ENCODE data around the gene CPNE5.

CPNE5 gene

GRCh38 chr6:36743032-36743431 is 96.2 kb downstream of the CPNE5 start:
- no peak overlapping the region for H3K4me3 ChIP-seq (ENCODE audit: low read depth, low read length)
- H2AFZ ChIP-seq (ENCODE audit: low read length, unreplicated experiment) = no peak overlapping the region
- H3K4me1 ChIP-seq (ENCODE audit: control insufficient read depth, insufficient read depth, low read length, unreplicated experiment) = peaks cover 12% of the 10 kb centered on the region
- no peaks in the 10 kb centered on the region for H3K79me2 ChIP-seq (ENCODE audit: control insufficient read depth, insufficient read depth, low read length, unreplicated experiment)
- H3K27me3 ChIP-seq (ENCODE audit: insufficient read depth, low read length) = no peaks in the 10 kb centered on the region
- H3K27ac ChIP-seq (ENCODE audit: low read depth, low read length) = no peak overlapping the region
- H3K36me3 ChIP-seq (ENCODE audit: insufficient read depth, low read length) = no peaks in the 10 kb centered on the region

GRCh38 chr6:36742146-36742545 is 97.1 kb downstream of the CPNE5 start:
- H3K4me1 ChIP-seq (ENCODE audit: control insufficient read depth, insufficient read depth, low read length, unreplicated experiment) = peaks cover 12% of the 10 kb centered on the region
- no peak overlapping the region for H3K4me3 ChIP-seq (ENCODE audit: low read depth, low read length)

GRCh38 chr6:36740818-36741179 is 98.4 kb downstream of the CPNE5 start:
- Histone ChIP-seq H3K4me3 (ENCODE audit: low read depth, low read length) (no peak overlapping the region), H3K27ac (ENCODE audit: low read depth, low read length) (no peak overlapping the region)

More at GRCh38 chr6:36742146-36742545, 97.1 kb downstream of the CPNE5 start:
- H3K27me3 ChIP-seq (ENCODE audit: insufficient read depth, low read length) = no peaks in the 10 kb centered on the region
- no peak overlapping the region for H3K27ac ChIP-seq (ENCODE audit: low read depth, low read length)
- H3K36me3 ChIP-seq (ENCODE audit: insufficient read depth, low read length) = no peaks in the 10 kb centered on the region
- no peak overlapping the region for H2AFZ ChIP-seq (ENCODE audit: low read length, unreplicated experiment)
- H3K79me2 ChIP-seq (ENCODE audit: control insufficient read depth, insufficient read depth, low read length, unreplicated experiment) = no peaks in the 10 kb centered on the region

GRCh38 chr6:36739947-36740817 is 99.1 kb downstream of the CPNE5 start:
- Histone ChIP-seq H3K4me3 (ENCODE audit: low read depth, low read length) (no peak overlapping the region), H3K4me1 (ENCODE audit: control insufficient read depth, insufficient read depth, low read length, unreplicated experiment) (peaks cover 25% of the 10 kb centered on the region), H3K27ac (ENCODE audit: low read depth, low read length) (no peak overlapping the region), H2AFZ (ENCODE audit: low read length, unreplicated experiment) (no peak overlapping the region), H3K79me2 (ENCODE audit: control insufficient read depth, insufficient read depth, low read length, unreplicated experiment) (no peaks in the 10 kb centered on the region), H3K36me3 (ENCODE audit: insufficient read depth, low read length) (no peaks in the 10 kb centered on the region), H3K27me3 (ENCODE audit: insufficient read depth, low read length) (no peaks in the 10 kb centered on the region)

More at GRCh38 chr6:36740818-36741179, 98.4 kb downstream of the CPNE5 start:
- Histone ChIP-seq H3K79me2 (ENCODE audit: control insufficient read depth, insufficient read depth, low read length, unreplicated experiment) (no peaks in the 10 kb centered on the region), H2AFZ (ENCODE audit: low read length, unreplicated experiment) (no peak overlapping the region), H3K27me3 (ENCODE audit: insufficient read depth, low read length) (no peaks in the 10 kb centered on the region), H3K36me3 (ENCODE audit: insufficient read depth, low read length) (no peaks in the 10 kb centered on the region), H3K4me1 (ENCODE audit: control insufficient read depth, insufficient read depth, low read length, unreplicated experiment) (peaks cover 19% of the 10 kb centered on the region)

- no peaks in the 10 kb centered on the region for H3K27me3 ChIP-seq (ENCODE audit: insufficient read depth, low read length)
- no peak overlapping the region for H2AFZ ChIP-seq (ENCODE audit: low read length, unreplicated experiment)
- H3K36me3 ChIP-seq (ENCODE audit: insufficient read depth, low read length) = no peaks in the 10 kb centered on the region
- no peaks in the 10 kb centered on the region for H3K79me2 ChIP-seq (ENCODE audit: control insufficient read depth, insufficient read depth, low read length, unreplicated experiment)
- peaks cover 33% of the 10 kb centered on the region for H3K4me1 ChIP-seq (ENCODE audit: control insufficient read depth, insufficient read depth, low read length, unreplicated experiment)
- H3K4me3 ChIP-seq (ENCODE audit: low read depth, low read length) = no peak overlapping the region
- no peak overlapping the region for H3K27ac ChIP-seq (ENCODE audit: low read depth, low read length)
Measured at GRCh38 chr6:36738108-36738507, 101.1 kb downstream of the CPNE5 start.

GRCh38 chr6:36737043-36737785 is 102.0 kb downstream of the CPNE5 start:
- Histone ChIP-seq H3K27ac (ENCODE audit: low read depth, low read length) (no peak overlapping the region), H3K4me3 (ENCODE audit: low read depth, low read length) (no peak overlapping the region), H2AFZ (ENCODE audit: low read length, unreplicated experiment) (no peak overlapping the region), H3K4me1 (ENCODE audit: control insufficient read depth, insufficient read depth, low read length, unreplicated experiment) (peaks cover 33% of the 10 kb centered on the region), H3K79me2 (ENCODE audit: control insufficient read depth, insufficient read depth, low read length, unreplicated experiment) (no peaks in the 10 kb centered on the region), H3K36me3 (ENCODE audit: insufficient read depth, low read length) (no peaks in the 10 kb centered on the region), H3K27me3 (ENCODE audit: insufficient read depth, low read length) (no peaks in the 10 kb centered on the region)

GRCh38 chr6:36735110-36736071 is 103.9 kb downstream of the CPNE5 start:
- H3K27ac ChIP-seq (ENCODE audit: low read depth, low read length) = peak overlapping the region; percentile 67
- peak overlapping the region; percentile 55 for H3K4me3 ChIP-seq (ENCODE audit: low read depth, low read length)
- no peaks in the 10 kb centered on the region for H3K27me3 ChIP-seq (ENCODE audit: insufficient read depth, low read length)
- H3K79me2 ChIP-seq (ENCODE audit: control insufficient read depth, insufficient read depth, low read length, unreplicated experiment) = no peaks in the 10 kb centered on the region
- peaks cover 33% of the 10 kb centered on the region for H3K4me1 ChIP-seq (ENCODE audit: control insufficient read depth, insufficient read depth, low read length, unreplicated experiment)
- H3K36me3 ChIP-seq (ENCODE audit: insufficient read depth, low read length) = no peaks in the 10 kb centered on the region
- H2AFZ ChIP-seq (ENCODE audit: low read length, unreplicated experiment) = peak overlapping the region; percentile 76

- peaks cover 26% of the 10 kb centered on the region for H3K4me1 ChIP-seq (ENCODE audit: control insufficient read depth, insufficient read depth, low read length, unreplicated experiment)
- H3K27me3 ChIP-seq (ENCODE audit: insufficient read depth, low read length) = no peaks in the 10 kb centered on the region
- H3K4me3 ChIP-seq (ENCODE audit: low read depth, low read length) = peak overlapping the region; percentile 55
- H3K27ac ChIP-seq (ENCODE audit: low read depth, low read length) = peak overlapping the region; percentile 67
- H3K79me2 ChIP-seq (ENCODE audit: control insufficient read depth, insufficient read depth, low read length, unreplicated experiment) = no peaks in the 10 kb centered on the region
- H3K36me3 ChIP-seq (ENCODE audit: insufficient read depth, low read length) = no peaks in the 10 kb centered on the region
- peak overlapping the region; percentile 76 for H2AFZ ChIP-seq (ENCODE audit: low read length, unreplicated experiment)
Measured at GRCh38 chr6:36734486-36735060, 104.7 kb downstream of the CPNE5 start.

- peaks cover 20% of the 10 kb centered on the region for H3K4me1 ChIP-seq (ENCODE audit: control insufficient read depth, insufficient read depth, low read length, unreplicated experiment)
- no peaks in the 10 kb centered on the region for H3K27me3 ChIP-seq (ENCODE audit: insufficient read depth, low read length)
- H3K79me2 ChIP-seq (ENCODE audit: control insufficient read depth, insufficient read depth, low read length, unreplicated experiment) = no peaks in the 10 kb centered on the region
- H3K36me3 ChIP-seq (ENCODE audit: insufficient read depth, low read length) = no peaks in the 10 kb centered on the region
- H3K27ac ChIP-seq (ENCODE audit: low read depth, low read length) = no peak overlapping the region
- H2AFZ ChIP-seq (ENCODE audit: low read length, unreplicated experiment) = no peak overlapping the region
- H3K4me3 ChIP-seq (ENCODE audit: low read depth, low read length) = no peak overlapping the region
Measured at GRCh38 chr6:36733300-36733699, 105.9 kb downstream of the CPNE5 start.

Measured in ACC112 (cell line).